Measurements from ENCODE around the gene BUD23. TPM values are rescaled to one million over a fixed set of nuclear protein-coding genes. Genes with fewer than 3 reads are reported as not detected.

Gene BUD23
- total and polyA plus RNA-seq, 3 donors from 2014 or later, result 231 to 252 (median 241) TPM

DNA sequence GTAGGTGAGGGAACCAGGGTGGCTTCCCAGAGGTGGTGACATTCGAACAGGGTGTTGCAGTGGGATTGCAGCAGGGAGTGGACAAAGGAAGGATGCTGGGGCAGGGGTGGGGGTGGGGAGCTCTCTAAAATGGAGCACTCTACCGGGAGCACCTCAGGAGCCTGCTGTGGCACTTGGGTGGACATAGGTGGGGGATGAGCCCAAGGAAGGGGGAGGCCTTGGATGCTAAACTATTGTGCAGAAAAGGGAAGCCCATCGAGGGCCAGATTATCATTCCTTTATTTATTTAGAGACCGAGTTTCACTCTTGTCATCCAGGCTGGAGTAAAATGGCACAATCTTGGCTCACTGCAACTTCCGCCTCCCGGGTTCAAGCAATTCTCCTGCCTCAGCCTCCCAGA, 39.4 kb downstream of the BUD23 start:
- Histone ChIP-seq H3K27ac (no peak overlapping the region), H3K27me3 (no peaks in the 10 kb centered on the region), H3K36me3 (ENCODE audit: low read depth, missing control alignments) (no peaks in the 10 kb centered on the region), H3K4me1 (peaks cover 16% of the 10 kb centered on the region), H3K9me3 (no peaks in the 10 kb centered on the region), H3K4me3 (no peak overlapping the region)
- no peak for DNase-seq
- intact Hi-C loops (cut with DNase I; ENCODE audit: low total_unique reads), result no loop called here
- WGBS, 2 donors, result 77 to 79% methylated on average over 6 of the region's 6 CpGs
- no peak for TF ChIP-seq POLR2A (IDR thresholded peaks at IDR 0.05)
- TF ChIP-seq, protein P1, sequence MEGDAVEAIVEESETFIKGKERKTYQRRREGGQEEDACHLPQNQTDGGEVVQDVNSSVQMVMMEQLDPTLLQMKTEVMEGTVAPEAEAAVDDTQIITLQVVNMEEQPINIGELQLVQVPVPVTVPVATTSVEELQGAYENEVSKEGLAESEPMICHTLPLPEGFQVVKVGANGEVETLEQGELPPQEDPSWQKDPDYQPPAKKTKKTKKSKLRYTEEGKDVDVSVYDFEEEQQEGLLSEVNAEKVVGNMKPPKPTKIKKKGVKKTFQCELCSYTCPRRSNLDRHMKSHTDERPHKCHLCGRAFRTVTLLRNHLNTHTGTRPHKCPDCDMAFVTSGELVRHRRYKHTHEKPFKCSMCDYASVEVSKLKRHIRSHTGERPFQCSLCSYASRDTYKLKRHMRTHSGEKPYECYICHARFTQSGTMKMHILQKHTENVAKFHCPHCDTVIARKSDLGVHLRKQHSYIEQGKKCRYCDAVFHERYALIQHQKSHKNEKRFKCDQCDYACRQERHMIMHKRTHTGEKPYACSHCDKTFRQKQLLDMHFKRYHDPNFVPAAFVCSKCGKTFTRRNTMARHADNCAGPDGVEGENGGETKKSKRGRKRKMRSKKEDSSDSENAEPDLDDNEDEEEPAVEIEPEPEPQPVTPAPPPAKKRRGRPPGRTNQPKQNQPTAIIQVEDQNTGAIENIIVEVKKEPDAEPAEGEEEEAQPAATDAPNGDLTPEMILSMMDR (IDR thresholded peaks at IDR 0.05), result no peak

DNA sequence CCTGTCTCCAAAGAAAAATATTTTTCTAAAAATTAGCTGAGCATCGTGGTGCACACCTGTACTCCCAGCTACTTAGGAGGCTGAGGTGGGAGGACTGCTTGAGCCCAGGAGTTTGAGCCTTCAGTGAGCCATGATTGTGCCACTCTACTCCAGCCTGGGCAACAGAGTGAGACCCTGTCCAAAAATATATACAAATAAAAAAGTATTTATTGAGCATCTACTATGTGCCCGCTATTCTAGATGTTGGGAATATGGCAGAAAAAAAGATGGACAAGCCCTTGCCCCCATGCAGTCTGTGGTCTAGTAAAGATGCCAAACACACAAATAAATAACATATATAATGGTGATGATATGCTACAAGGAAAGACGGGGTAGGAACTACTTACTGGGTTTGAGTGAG, 40.4 kb downstream of the BUD23 start:
- no peak overlapping the region for H3K4me3 ChIP-seq
- 88 to 95% methylated on average over 3 of the region's 3 CpGs for WGBS, 2 donors
- no peak overlapping the region for H3K27ac ChIP-seq
- no peaks in the 10 kb centered on the region for H3K27me3 ChIP-seq
- no peaks in the 10 kb centered on the region for H3K9me3 ChIP-seq
- no peaks in the 10 kb centered on the region for H3K36me3 ChIP-seq (ENCODE audit: low read depth, missing control alignments)
- intact Hi-C loops (cut with DNase I; ENCODE audit: low total_unique reads), result no loop called here
- peaks cover 7% of the 10 kb centered on the region for H3K4me1 ChIP-seq
- TF ChIP-seq, protein P1 (IDR thresholded peaks at IDR 0.05), result no peak
- TF ChIP-seq POLR2A (IDR thresholded peaks at IDR 0.05), result no peak
- no peak for DNase-seq

DNA sequence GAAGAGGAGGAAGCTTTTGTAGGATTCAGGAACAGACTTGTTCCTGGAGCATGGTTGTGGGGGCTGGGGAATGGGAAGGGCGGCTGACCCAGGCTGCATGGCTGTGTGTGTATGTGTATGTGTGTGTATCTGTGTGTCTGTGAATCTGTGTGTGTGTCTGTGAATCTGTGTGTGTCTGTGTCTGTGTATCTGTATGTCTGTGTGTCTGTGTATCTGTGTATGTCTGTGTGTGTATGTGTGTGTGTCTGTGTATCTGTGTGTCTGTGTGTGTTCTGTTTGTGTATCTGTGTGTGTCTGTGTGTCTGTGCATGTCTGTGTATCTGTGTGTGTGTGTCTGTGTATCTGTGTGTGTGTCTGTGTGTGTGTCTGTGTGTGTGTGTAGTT, 42.7 kb downstream of the BUD23 start:
- H3K27ac ChIP-seq, result no peak overlapping the region
- 67 to 71% methylated on average over 1 of the region's 1 CpG for WGBS, 2 donors
- H3K9me3 ChIP-seq, result no peaks in the 10 kb centered on the region
- DNase-seq, result no peak
- no peaks in the 10 kb centered on the region for H3K27me3 ChIP-seq
- intact Hi-C loops (cut with DNase I; ENCODE audit: low total_unique reads), result loop anchor here (5.0 kb wide), 1 partner anchor 119 kb away; no protein-coding TSS in a partner anchor
- TF ChIP-seq POLR2A (IDR thresholded peaks at IDR 0.05), result no peak
- TF ChIP-seq, protein P1 (IDR thresholded peaks at IDR 0.05), result no peak
- peaks cover 5% of the 10 kb centered on the region for H3K4me1 ChIP-seq
- H3K36me3 ChIP-seq (ENCODE audit: low read depth, missing control alignments), result no peaks in the 10 kb centered on the region
- H3K4me3 ChIP-seq, result no peak overlapping the region

DNA sequence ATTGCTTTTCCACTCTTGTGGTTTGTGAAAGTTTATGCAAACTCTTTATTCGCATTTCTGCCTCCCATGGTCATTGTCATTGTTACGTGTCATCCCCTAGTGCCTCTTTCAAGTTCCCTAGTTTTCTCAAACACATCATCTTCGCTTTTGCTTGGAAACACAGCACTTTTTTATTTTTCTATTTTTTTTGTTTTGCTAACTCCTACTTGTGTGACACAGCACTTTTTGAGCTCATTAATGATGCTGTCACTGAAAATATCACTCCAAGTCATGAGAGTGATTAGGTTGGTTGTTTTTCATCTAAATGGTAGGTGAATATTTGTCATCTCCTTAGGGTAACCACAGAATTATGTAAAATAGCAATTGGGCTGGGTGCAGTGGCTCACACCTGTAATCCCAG, 44.6 kb downstream of the BUD23 start:
- H3K27ac ChIP-seq, result no peak overlapping the region
- no peak overlapping the region for H3K4me3 ChIP-seq
- TF ChIP-seq POLR2A (IDR thresholded peaks at IDR 0.05), result no peak
- TF ChIP-seq, protein P1 (IDR thresholded peaks at IDR 0.05), result no peak
- no peaks in the 10 kb centered on the region for H3K36me3 ChIP-seq (ENCODE audit: low read depth, missing control alignments)
- no peaks in the 10 kb centered on the region for H3K9me3 ChIP-seq
- DNase-seq, result no peak
- WGBS, 2 donors, result 83 to 84% methylated on average over 3 of the region's 3 CpGs
- no peaks in the 10 kb centered on the region for H3K27me3 ChIP-seq
- H3K4me1 ChIP-seq, result no peaks in the 10 kb centered on the region
- intact Hi-C loops (cut with DNase I; ENCODE audit: low total_unique reads), result loop anchor here (5.0 kb wide), 1 partner anchor 121 kb away; no protein-coding TSS in a partner anchor

DNA sequence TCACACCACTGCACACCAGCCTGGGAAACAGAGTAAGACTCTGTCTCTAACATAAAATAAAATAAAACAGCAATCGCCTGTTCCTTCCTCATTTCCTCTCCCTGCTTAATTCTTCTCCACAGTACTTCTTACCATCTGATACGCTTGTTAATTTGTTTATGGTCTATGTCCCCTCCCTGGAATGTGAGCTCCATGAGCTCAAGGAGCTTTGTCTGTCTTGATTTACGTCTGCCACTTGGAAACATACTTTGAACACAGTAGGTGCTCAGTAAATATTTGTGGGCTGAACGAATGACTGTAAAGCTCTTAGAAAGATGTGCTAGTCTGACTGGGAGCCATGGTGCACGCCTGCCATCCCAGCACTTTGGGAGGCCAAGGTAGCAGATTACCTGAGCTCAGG, 45.2 kb downstream of the BUD23 start:
- no peaks in the 10 kb centered on the region for H3K4me1 ChIP-seq
- DNase-seq, result no peak
- no peaks in the 10 kb centered on the region for H3K36me3 ChIP-seq (ENCODE audit: low read depth, missing control alignments)
- no peaks in the 10 kb centered on the region for H3K27me3 ChIP-seq
- intact Hi-C loops (cut with DNase I; ENCODE audit: low total_unique reads), result loop anchor here (5.0 kb wide), 1 partner anchor 121 kb away; no protein-coding TSS in a partner anchor
- no peak for TF ChIP-seq POLR2A (IDR thresholded peaks at IDR 0.05)
- TF ChIP-seq, protein P1 (IDR thresholded peaks at IDR 0.05), result no peak
- 70 to 72% methylated on average over 5 of the region's 5 CpGs for WGBS, 2 donors
- H3K27ac ChIP-seq, result no peak overlapping the region
- no peak overlapping the region for H3K4me3 ChIP-seq
- no peaks in the 10 kb centered on the region for H3K9me3 ChIP-seq
